HT-29 (cell line): Measurements from ENCODE around the gene HK1. TPM values are rescaled to one million over a fixed set of nuclear protein-coding genes. Genes with fewer than 3 reads are reported as not detected.

Experiments used
- DNase-seq: peaks from one replicate; pipeline ENCODE4 v3.0.0-alpha.2; 2015; ENCODE audit warnings: low spot score
- total RNA-seq: library from RNA; depleted of rRNA; stranded (reverse); fragments of >200 nt; shearing (Covaris generic); gene quantifications from 2 replicates; pipeline ENCODE4 v1.2.3, GENCODE V29; 2014

Gene HK1
- total RNA-seq, 1 experiment from 2014 or later, result 61.8 TPM

DNA sequence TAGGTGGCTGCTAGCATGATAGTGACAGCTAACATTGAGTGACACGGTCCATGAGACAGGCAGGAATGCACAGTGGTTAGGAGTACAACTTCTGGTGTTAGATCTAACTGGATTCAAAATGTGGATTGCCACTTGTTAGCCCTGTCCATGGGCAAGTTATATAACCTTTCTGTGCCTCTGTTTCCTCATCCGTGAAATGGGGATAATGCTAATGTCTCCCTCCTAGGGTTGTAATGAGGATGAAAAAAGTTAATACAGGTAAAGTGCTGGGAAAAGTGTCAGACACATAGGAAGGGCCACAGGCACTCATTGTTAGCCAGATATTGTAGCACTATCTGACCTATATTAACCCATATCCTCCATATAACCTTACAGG, 96.6 kb downstream of the HK1 start:
- no peak for DNase-seq

- DNase-seq, result no peak
These were observed 97.2 kb downstream of the HK1 start for GRCh38 chr10:69375307-69376151.

- no peak for DNase-seq
These were observed 98.4 kb downstream of the HK1 start for GRCh38 chr10:69376662-69377061.

GRCh38 chr10:69377191-69377590, 98.9 kb downstream of the HK1 start:
- no peak for DNase-seq

GRCh38 chr10:69377933-69378332, 99.6 kb downstream of the HK1 start:
- no peak for DNase-seq

DNA sequence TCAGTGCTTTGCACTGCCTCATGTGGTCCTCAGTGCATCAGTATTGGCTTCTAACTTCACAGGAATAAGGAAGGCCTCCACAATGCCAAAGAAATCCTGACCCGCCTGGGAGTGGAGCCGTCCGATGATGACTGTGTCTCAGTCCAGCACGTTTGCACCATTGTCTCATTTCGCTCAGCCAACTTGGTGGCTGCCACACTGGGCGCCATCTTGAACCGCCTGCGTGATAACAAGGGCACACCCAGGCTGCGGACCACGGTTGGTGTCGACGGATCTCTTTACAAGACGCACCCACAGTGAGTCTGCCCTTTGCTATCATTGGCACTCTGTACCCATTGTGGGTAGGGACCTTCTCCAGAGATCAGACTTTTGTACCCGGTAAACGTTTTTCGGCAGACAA, 101.5 kb downstream of the HK1 start:
- no peak for DNase-seq

- DNase-seq, result no peak
These were observed 104.3 kb downstream of the HK1 start for GRCh38 chr10:69382382-69383117.

DNA sequence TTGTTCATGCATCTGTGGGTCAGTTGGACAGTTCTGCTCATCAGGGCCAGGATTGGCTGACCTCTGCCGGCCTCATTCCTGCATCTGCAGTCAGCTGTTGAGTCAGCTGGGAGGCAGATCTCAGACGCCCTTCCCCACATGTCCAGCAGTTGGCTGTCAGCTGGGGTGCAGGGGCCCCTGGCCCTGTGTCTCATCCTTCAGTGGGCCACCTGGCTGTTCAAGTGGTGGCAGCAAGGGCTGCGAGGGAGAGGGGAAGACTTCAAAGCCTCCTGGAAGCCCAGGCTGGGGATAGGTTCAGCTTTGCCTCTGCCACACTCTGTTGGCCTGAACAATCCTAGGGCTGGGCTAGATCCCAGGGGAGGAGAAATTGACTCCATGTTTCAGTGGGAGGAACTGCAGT, 105.3 kb downstream of the HK1 start:
- DNase-seq, result no peak

DNA sequence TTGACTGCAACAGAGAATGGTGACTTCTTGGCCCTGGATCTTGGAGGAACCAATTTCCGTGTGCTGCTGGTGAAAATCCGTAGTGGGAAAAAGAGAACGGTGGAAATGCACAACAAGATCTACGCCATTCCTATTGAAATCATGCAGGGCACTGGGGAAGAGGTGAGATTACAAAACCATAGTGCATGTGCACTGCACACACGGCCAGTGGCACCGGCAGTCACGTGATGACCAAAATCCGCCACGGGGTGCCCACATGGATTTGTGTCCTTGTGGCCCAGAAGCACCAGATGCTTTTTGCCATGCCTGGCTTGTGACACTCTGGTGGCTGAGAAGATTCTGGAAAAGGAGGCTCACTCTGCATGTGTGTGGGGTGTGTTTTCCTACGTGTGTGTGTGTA, 106.0 kb downstream of the HK1 start:
- no peak for DNase-seq

DNA sequence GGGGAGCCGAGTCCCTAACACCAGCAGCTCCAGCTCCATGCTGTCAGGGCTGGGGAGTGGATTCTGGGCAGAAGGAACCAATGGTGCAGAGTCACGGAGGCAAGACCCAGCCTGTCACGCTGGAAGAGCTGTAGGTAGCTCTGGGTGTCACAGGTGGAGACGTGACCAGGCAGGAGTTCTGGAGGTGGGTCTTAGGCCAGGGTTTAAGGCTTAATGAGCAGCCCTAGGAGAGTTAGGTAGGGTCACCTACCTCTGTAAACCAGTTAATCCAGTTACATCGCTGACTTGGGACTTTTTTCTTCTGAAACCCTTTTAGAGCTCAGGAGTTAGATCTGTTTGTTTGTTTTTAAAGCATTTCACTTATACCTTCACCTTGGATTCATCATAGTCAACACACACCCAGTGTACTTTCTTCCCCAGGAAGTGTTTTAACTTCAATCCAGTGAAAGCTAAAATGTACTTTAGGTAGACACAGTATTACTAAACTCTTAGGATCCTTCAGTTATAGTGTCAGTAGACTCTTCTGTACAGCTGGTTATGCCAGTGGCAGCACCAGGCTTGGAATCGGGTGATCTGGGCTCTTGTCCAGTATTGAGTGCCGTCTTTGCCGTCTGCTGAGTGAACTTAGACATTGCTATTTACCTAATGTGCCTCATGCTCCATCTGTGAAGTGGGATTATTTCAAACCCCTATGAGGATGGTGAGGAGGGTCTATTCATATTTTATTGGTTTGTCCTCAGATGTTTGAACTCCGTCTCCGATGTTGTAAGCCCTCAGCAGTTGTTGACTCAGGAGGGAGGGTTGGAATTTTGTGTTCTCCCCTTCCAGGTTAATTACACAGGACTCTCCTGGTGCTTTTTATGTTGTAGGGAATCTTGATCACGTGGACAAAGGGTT, 107.4 kb downstream of the HK1 start:
- peak; percentile 34 for DNase-seq

- DNase-seq, result no peak
These were observed 109.2 kb downstream of the HK1 start for GRCh38 chr10:69387500-69387899.

DNA sequence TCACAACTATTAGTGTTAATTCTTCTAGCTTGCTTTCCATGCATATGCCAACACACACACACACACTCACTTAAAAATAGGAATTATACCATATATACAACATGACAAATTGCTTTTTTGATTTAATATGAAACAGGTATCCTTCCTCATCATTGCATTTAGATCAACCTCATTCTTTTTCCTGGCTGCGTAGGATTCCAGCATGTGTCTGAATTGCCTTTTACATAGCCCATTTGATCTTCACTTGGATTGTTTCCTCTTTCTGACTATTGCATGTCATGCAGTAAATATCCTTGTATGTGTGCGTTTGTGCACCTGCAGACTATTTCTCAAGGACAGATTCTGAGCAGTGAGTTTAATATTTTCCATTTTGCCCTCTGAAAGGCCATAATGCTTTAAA, 110.2 kb downstream of the HK1 start:
- DNase-seq, result no peak

DNA sequence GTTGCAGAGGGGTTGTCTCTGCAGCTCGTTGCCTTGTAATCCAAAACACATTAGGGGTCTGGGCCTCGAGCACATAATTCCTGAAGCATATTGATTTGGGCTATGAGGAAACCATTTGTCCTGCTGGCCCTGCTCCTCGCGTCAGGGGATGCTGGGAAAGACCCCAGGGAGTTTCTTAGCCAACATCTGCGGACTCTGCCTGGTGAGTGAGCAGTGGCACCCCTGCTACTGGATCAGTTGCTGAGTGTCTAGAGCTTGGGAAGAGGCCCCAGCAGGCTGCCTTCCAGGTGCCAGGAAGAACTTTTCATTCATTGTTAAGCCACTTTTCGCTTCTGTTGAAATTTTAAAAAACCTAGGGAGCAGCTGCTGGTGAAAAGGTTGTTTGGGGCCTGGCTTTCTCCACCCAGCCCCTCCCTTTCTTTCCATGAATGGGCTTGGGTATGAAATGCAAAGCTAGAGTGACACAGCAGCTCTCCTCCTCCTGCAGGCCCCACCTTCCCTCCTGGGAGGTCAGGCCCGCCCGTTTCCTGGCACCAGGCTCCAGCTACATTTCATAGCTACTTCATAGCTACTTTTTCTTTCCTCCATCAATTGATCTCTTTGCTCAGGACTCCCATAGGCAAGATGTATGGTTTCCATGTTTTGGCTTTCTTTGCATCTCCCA, 111.7 kb downstream of the HK1 start:
- DNase-seq, result peak; percentile 42

DNA sequence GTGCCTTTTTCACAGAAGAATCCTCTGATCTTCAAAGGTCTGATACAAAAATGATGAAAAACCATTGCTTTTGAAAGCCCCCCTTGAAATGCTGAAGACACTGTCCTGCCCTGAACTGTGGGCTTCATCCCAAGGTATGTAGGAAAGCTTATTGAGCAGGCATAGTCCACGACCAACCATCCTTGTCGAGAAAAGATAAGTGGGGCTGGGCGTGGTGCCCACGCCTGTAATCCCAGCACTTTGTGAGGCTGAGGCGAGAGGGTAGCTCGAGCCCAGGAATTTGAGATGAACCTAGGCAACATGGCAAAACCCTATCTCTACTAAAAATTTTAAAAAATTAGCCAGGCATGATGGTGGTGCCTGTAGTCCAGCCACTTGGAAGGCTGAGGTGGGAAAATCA, 112.9 kb downstream of the HK1 start:
- no peak for DNase-seq

- DNase-seq, result peak; percentile 91
These were observed 114.2 kb downstream of the HK1 start for GRCh38 chr10:69392481-69393000.

DNA sequence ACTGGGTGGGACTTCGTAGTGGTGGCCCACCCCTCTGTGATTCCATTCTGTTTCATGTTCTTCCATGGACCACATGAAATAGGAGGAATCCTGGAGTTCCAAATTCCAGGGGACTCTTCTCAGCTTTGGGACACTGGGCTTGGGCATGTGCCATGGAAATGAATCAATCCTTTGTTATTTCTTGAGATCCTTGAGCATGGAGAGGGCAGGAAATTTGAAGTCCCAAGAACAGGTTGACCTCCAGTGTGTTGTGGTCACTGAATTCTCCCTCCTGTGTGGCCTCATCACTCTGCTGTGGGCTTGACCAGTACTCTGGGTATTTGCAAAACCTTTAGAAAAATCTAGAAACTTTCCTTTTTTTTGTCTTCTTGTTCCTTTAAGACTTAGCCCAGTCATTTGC, 115.7 kb downstream of the HK1 start:
- DNase-seq, result no peak

GRCh38 chr10:69397972-69398371, 119.7 kb downstream of the HK1 start:
- DNase-seq, result no peak

DNA sequence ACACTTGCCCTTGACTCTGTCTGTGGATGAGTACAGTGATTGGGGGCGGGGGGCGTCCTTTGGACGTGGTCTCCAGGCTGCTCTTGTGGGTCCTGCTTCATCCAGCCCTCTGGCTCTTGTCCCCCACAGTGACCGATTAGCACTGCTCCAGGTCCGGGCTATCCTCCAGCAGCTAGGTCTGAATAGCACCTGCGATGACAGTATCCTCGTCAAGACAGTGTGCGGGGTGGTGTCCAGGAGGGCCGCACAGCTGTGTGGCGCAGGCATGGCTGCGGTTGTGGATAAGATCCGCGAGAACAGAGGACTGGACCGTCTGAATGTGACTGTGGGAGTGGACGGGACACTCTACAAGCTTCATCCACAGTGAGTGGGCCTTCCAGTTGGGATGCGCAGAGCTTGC, 120.2 kb downstream of the HK1 start:
- DNase-seq, result no peak

DNA sequence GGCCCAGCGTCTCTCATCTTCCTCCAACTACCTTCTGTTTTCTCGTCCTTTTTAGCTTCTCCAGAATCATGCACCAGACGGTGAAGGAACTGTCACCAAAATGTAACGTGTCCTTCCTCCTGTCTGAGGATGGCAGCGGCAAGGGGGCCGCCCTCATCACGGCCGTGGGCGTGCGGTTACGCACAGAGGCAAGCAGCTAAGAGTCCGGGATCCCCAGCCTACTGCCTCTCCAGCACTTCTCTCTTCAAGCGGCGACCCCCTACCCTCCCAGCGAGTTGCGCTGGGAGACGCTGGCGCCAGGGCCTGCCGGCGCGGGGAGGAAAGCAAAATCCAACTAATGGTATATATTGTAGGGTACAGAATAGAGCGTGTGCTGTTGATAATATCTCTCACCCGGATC, 122.6 kb downstream of the HK1 start:
- no peak for DNase-seq

- DNase-seq, result no peak
These were observed 123.1 kb downstream of the HK1 start for GRCh38 chr10:69401416-69401815.

- no peak for DNase-seq
These were observed 124.1 kb downstream of the HK1 start for GRCh38 chr10:69402386-69402785.
